ENCODE measurements around the gene CTLA4. TPM values are rescaled to one million over a fixed set of nuclear protein-coding genes. Genes with fewer than 3 reads are reported as not detected.

The CTLA4 gene
- total and polyA plus RNA-seq, 2 of the 4 experiments (the other 2 are of a cell fraction) = not detected

GRCh38 chr2:203835420-203835819 lies 32.2 kb upstream of the CTLA4 start:
- WGBS, 2 experiments (ENCODE audit: extremely low coverage in 2 of 2, insufficient read length in 1 of 2) = no CpG with 5 or more reads among the region's 6 CpGs
- Histone ChIP-seq H3K4me1 (ENCODE audit: control insufficient read depth, insufficient read depth, low read length) (no peaks in the 10 kb centered on the region), H3K36me3 (ENCODE audit: control insufficient read depth, insufficient read depth, low read length) (no peaks in the 10 kb centered on the region), H3K4me2 (ENCODE audit: low read depth, low read length) (no peak overlapping the region), H3K79me1 (ENCODE audit: low read depth in 1 of 2, low read length in 2 of 2) (no peaks in the 10 kb centered on the region), H2AK9ac (replicated peaks; ENCODE audit: low read depth, low read length, poor library complexity) (no peak overlapping the region), H2AK5ac (ENCODE audit: low read depth, low read length) (no peak overlapping the region), H2AFZ (replicated peaks; ENCODE audit: low read length, poor library complexity) (no peak overlapping the region), H2BK15ac (ENCODE audit: low read depth, low read length) (no peak overlapping the region), H3K27ac (ENCODE audit: insufficient read depth, low read length) (no peak overlapping the region), H4K91ac (ENCODE audit: insufficient read depth, low read depth, low read length) (no peak overlapping the region), H3K4ac (ENCODE audit: low read depth, low read length) (no peak overlapping the region), H3K56ac (ENCODE audit: extremely low read depth, insufficient read depth, low read length) (no peak overlapping the region), H2BK120ac (ENCODE audit: low read depth, low read length) (no peak overlapping the region), H4K20me1 (ENCODE audit: insufficient read depth, low read length) (no peaks in the 10 kb centered on the region), H3K18ac (ENCODE audit: low read depth, low read length) (no peak overlapping the region), H3K9me3 (ENCODE audit: control insufficient read depth, insufficient read depth, low read length) (no peaks in the 10 kb centered on the region), H2BK20ac (ENCODE audit: low read depth, low read length) (no peak overlapping the region), H3K9me1 (ENCODE audit: insufficient read depth, low read length) (no peaks in the 10 kb centered on the region), H2BK5ac (ENCODE audit: low read depth, low read length, poor library complexity, severe bottlenecking) (no peak overlapping the region), H3K14ac (replicated peaks; ENCODE audit: low read depth, low read length) (no peak overlapping the region), H3K27me3 (ENCODE audit: control insufficient read depth, insufficient read depth, low read length) (peaks cover 22% of the 10 kb centered on the region), H4K8ac (ENCODE audit: low read depth in 2 of 2, low read length in 2 of 2) (no peak overlapping the region), H4K5ac (ENCODE audit: low read depth, low read length) (no peak overlapping the region), H3K4me3 (ENCODE audit: insufficient read depth, low read depth, low read length) (no peak overlapping the region), H3K23ac (ENCODE audit: low read depth, low read length) (no peak overlapping the region), H3K9ac (ENCODE audit: low read depth, low read length) (no peak overlapping the region)
- dilution Hi-C loops (cut with HindIII; ENCODE audit: low sequenced_read_pairs, unreplicated experiment) (no loop called here), intact Hi-C loops (cut with micrococcal nuclease) (no loop called here), in situ Hi-C loops (cut with MboI; ENCODE audit: low sequenced_read_pairs) (no loop called here)
- no peak for DNase-seq
- ChIA-PET CTCF (no interaction called here), POLR2A (ENCODE audit: unreplicated experiment) (no interaction called here)
- TF ChIP-seq MXI1 (IDR thresholded peaks at IDR 0.05; ENCODE audit: borderline replicate concordance, low read depth, low read length) = no peak
- ATAC-seq (ENCODE audit: low read depth) = no peak
- no TSS peak for BruUV-seq (replicated peaks)
